ENCODE results near the gene ERICH6. TPM values are rescaled to one million over a fixed set of nuclear protein-coding genes. Genes with fewer than 3 reads are reported as not detected.

Gene ERICH6
- total RNA-seq, 1 donor from 2014 or later: 0.31 TPM

DNA sequence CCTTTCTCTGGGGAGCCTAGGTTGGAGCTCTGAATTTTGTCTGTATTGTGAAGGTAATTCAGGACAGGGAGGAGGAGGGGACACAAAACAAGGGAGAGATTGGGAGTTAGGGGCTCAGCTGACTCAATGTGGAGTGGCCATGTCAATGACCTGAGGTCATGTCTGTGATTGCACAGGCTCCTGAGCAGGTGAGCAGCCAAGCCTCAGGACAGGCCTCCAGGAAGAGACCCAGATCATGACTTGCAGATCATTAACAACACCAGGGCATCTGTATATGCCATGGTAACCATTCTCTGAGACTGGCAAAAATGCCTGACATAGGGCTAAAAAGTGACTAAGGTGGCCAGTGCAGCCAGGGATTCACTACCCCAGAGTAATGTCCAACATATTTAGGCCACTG is 20.9 kb downstream of the ERICH6 start:
- TF ChIP-seq, protein P1, sequence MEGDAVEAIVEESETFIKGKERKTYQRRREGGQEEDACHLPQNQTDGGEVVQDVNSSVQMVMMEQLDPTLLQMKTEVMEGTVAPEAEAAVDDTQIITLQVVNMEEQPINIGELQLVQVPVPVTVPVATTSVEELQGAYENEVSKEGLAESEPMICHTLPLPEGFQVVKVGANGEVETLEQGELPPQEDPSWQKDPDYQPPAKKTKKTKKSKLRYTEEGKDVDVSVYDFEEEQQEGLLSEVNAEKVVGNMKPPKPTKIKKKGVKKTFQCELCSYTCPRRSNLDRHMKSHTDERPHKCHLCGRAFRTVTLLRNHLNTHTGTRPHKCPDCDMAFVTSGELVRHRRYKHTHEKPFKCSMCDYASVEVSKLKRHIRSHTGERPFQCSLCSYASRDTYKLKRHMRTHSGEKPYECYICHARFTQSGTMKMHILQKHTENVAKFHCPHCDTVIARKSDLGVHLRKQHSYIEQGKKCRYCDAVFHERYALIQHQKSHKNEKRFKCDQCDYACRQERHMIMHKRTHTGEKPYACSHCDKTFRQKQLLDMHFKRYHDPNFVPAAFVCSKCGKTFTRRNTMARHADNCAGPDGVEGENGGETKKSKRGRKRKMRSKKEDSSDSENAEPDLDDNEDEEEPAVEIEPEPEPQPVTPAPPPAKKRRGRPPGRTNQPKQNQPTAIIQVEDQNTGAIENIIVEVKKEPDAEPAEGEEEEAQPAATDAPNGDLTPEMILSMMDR (IDR thresholded peaks at IDR 0.05; ENCODE audit: unreplicated experiment): no peak

DNA sequence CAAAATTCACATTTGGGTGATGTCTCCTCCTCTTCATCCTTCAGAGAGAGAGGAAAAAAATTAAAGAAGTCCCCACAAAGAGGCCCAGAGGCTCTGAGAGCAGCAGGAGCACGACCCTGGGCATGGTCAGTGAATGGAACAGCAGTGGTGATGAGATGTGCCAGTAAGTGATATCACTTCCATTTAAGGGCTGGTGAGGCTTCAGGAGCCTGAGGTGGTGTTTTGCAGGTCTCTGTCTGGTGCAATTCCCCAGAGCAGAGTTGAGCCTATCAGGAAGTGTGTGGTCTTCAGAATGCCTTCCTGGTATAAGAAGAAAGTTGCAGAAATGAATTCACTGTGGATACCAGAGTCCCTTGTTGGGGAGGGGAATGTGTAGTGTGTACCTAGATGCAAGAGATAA is 21.4 kb downstream of the ERICH6 start:
- no peaks in the 10 kb centered on the region for H3K4me1 Mint-ChIP-seq (ENCODE audit: unreplicated experiment)
- no peak overlapping the region for H3K4me3 Mint-ChIP-seq (ENCODE audit: unreplicated experiment)
- no peaks in the 10 kb centered on the region for H3K27me3 Mint-ChIP-seq (ENCODE audit: unreplicated experiment)
- H3K9me3 Mint-ChIP-seq (ENCODE audit: unreplicated experiment): no peaks in the 10 kb centered on the region
- no peak overlapping the region for H3K27ac Mint-ChIP-seq (ENCODE audit: unreplicated experiment)
- DNase-seq (ENCODE audit: low spot score): no peak
- no peaks in the 10 kb centered on the region for H3K36me3 Mint-ChIP-seq (ENCODE audit: low read depth, unreplicated experiment)
- TF ChIP-seq, protein P1 (IDR thresholded peaks at IDR 0.05; ENCODE audit: unreplicated experiment): no peak

More for the DNA sequence above, 20.9 kb downstream of the ERICH6 start:
- H3K4me1 Mint-ChIP-seq (ENCODE audit: unreplicated experiment): no peaks in the 10 kb centered on the region
- H3K36me3 Mint-ChIP-seq (ENCODE audit: low read depth, unreplicated experiment): no peaks in the 10 kb centered on the region
- DNase-seq (ENCODE audit: low spot score): no peak
- H3K27ac Mint-ChIP-seq (ENCODE audit: unreplicated experiment): no peak overlapping the region
- no peaks in the 10 kb centered on the region for H3K9me3 Mint-ChIP-seq (ENCODE audit: unreplicated experiment)
- H3K27me3 Mint-ChIP-seq (ENCODE audit: unreplicated experiment): no peaks in the 10 kb centered on the region
- H3K4me3 Mint-ChIP-seq (ENCODE audit: unreplicated experiment): no peak overlapping the region

DNA sequence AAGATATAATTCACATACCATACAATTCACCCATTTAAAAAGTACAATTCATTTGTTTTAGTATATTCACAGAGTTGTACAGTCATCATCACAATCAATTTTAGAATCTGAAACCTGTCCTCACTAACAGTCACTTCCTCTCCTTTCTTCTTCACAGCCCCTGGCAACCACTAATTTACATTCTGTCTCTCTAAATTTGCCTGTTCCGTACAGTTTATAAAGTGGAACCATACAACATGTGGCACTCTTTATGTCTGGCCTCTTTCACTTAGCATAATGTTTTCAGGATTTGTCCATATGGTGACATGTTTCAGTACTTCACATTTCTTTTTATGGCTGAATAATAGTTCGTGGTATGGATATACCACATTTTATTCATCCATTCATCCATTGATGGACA is 22.7 kb downstream of the ERICH6 start:
- H3K36me3 Mint-ChIP-seq (ENCODE audit: low read depth, unreplicated experiment): no peaks in the 10 kb centered on the region
- no peak overlapping the region for H3K27ac Mint-ChIP-seq (ENCODE audit: unreplicated experiment)
- no peak overlapping the region for H3K4me3 Mint-ChIP-seq (ENCODE audit: unreplicated experiment)
- TF ChIP-seq, protein P1 (IDR thresholded peaks at IDR 0.05; ENCODE audit: unreplicated experiment): no peak
- H3K27me3 Mint-ChIP-seq (ENCODE audit: unreplicated experiment): no peaks in the 10 kb centered on the region
- no peaks in the 10 kb centered on the region for H3K4me1 Mint-ChIP-seq (ENCODE audit: unreplicated experiment)
- H3K9me3 Mint-ChIP-seq (ENCODE audit: unreplicated experiment): peaks cover under 1% of the 10 kb centered on the region
- no peak for DNase-seq (ENCODE audit: low spot score)

DNA sequence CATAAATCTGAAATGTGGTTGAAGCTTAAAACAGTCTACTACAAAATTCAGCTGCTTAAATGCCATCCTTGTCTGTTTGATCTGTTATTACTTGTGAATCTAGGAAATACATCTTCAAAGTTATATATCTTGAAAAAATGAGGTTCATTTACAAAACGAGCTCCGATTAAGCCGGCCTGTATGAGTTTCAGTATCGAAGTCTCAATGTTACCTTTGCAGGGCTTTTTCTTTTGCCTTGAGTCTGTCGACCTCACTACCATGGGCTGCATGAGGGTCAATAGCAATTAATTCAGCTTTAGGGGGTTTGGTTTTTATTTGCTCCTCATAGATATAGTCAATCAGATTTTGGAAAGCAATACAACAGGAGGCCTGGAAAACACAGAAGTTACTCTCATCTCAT is 23.2 kb downstream of the ERICH6 start:
- H3K4me1 Mint-ChIP-seq (ENCODE audit: unreplicated experiment): no peaks in the 10 kb centered on the region
- no peak for DNase-seq (ENCODE audit: low spot score)
- no peak overlapping the region for H3K27ac Mint-ChIP-seq (ENCODE audit: unreplicated experiment)
- TF ChIP-seq, protein P1 (IDR thresholded peaks at IDR 0.05; ENCODE audit: unreplicated experiment): no peak
- H3K4me3 Mint-ChIP-seq (ENCODE audit: unreplicated experiment): no peak overlapping the region
- peaks cover 1% of the 10 kb centered on the region for H3K27me3 Mint-ChIP-seq (ENCODE audit: unreplicated experiment)
- H3K9me3 Mint-ChIP-seq (ENCODE audit: unreplicated experiment): peaks cover 6% of the 10 kb centered on the region
- no peaks in the 10 kb centered on the region for H3K36me3 Mint-ChIP-seq (ENCODE audit: low read depth, unreplicated experiment)

DNA sequence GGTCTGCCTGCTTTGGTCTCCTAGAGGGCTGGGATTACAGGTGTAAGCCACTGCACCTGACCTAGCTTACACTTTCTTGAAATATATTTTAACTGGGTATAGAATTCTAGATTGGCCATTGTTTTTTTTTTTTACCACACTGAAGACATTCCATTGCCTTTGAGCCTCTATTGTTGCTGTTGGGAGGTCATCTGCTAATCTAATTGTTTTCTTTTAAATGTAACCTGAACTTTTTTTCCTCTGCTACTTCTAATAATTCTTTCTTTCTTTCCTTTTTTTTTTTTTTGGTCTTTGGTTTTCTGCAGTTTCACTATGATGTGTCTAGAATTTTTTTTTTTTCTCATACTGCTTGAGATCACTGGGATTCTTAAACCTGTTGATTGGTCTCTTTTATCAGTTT is 28.1 kb downstream of the ERICH6 start:
- no peak for DNase-seq (ENCODE audit: low spot score)
- TF ChIP-seq, protein P1 (IDR thresholded peaks at IDR 0.05; ENCODE audit: unreplicated experiment): no peak
- no peak overlapping the region for H3K27ac Mint-ChIP-seq (ENCODE audit: unreplicated experiment)
- H3K4me1 Mint-ChIP-seq (ENCODE audit: unreplicated experiment): no peaks in the 10 kb centered on the region
- no peaks in the 10 kb centered on the region for H3K36me3 Mint-ChIP-seq (ENCODE audit: low read depth, unreplicated experiment)
- H3K27me3 Mint-ChIP-seq (ENCODE audit: unreplicated experiment): peaks cover 1% of the 10 kb centered on the region
- H3K9me3 Mint-ChIP-seq (ENCODE audit: unreplicated experiment): peaks cover 7% of the 10 kb centered on the region
- H3K4me3 Mint-ChIP-seq (ENCODE audit: unreplicated experiment): peak overlapping the region; percentile 52

Measured in endothelial cell (in vitro differentiated cells).